Activated CD4-positive, alpha-beta T cell treated with anti-CD3 and anti-CD28 coated beads, Interleukin-2, amount 50 U/mL, for 16 hours (primary cell): ENCODE results near the gene SLC12A8.

Experiments
- DNase-seq: peaks from one replicate; pipeline ENCODE4 v3.0.0-alpha.2; 2020

The SLC12A8 gene

DNA sequence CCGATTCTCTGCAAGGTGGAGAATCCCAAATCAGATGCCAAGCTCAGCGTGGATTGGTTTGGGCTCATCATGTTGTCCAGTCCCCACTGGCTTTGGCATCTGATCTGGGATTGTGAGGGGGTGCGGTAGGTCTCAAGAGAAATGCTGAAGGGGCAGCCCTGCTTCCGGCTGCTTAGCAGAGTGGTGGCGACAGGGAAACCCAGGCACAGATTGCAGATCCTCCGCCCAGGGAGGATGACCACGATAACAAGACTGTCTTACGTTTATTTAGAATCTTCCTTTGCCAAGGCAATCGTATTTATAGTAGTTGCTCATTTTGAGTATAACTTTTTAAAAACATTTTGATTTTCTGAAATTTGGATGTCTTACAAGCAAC lies 61.1 kb downstream of the SLC12A8 start:
- DNase-seq = no peak

DNA sequence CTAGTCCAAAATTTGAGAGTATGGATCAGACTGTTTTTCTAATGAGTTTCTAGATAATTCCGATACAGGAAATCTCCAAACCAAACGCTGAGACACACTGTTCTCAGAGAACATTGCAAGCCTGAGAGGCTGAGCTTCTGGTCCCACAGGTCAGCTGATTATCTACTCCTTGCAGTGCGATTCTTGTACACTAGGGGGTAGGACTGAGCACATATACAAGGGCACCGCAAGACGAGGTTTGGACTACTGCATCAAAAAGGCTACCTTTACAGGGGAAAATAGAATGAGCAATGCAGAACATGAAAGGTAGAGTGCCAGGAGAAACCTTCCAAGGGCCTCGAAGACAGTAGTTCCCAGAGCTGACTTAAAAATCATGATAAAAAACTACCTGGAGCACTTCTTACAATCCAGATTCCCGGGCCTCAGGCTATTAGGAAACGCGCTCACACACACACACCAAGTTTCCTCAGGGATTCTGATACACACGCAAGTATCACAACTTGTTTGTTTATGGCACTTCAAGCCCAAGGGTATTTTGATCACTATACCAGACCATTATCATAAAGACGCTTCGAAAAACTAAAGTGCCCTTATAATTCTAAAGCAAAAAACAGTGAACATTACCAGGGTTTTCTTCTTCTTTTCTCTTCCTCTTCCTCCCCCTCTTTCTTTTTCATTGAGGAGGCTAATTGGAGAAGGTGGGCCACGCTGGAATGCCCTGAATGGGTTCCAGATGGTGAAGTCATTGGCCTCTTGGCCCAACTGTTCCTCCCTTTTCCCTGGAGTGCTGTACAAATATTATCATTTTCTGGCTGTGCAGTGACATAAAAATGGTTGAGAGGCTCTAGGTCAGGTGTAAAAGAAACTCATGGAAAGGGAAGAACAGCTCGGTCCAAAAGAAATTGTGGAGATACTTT lies 61.8 kb downstream of the SLC12A8 start:
- DNase-seq = peak; percentile 76

DNA sequence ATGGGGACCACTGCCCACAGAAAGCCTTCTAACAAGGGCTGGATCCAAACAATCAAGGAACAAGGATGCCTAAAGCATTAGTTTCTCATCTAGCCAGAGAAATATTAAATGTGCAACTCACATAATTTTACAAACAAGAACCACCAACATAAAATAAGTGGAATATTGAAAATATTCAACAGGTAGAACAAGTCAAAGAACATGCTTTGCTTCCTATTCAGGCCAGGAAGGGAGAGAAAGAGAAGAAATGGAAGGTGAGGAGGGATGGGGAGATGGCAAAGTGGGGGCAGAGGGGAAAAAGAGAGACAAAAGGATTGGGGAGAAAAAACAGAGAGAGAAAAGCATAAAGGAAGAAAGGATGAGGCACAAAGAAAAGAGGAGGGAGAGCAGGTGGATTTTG lies 63.1 kb downstream of the SLC12A8 start:
- no peak for DNase-seq

DNA sequence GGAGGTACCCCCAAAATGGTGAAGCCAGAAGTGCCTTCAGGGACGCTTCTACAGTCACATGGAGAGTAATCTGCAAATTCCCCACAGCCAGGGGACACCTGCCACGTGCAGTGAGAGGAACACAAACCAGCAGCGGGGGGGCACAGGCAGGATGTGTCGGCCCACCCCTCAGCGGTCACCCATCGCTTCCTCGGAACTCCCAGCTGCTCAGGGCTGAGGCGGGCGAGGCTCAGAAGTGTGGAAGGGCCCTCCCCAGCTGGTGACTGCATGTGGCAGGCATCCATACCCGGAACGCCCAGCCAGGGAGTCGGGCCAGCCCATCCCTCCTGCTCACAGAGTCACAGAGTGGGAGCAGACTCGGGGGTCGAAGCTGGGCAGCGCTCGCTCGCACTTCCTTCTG lies 63.7 kb downstream of the SLC12A8 start:
- no peak for DNase-seq

DNA sequence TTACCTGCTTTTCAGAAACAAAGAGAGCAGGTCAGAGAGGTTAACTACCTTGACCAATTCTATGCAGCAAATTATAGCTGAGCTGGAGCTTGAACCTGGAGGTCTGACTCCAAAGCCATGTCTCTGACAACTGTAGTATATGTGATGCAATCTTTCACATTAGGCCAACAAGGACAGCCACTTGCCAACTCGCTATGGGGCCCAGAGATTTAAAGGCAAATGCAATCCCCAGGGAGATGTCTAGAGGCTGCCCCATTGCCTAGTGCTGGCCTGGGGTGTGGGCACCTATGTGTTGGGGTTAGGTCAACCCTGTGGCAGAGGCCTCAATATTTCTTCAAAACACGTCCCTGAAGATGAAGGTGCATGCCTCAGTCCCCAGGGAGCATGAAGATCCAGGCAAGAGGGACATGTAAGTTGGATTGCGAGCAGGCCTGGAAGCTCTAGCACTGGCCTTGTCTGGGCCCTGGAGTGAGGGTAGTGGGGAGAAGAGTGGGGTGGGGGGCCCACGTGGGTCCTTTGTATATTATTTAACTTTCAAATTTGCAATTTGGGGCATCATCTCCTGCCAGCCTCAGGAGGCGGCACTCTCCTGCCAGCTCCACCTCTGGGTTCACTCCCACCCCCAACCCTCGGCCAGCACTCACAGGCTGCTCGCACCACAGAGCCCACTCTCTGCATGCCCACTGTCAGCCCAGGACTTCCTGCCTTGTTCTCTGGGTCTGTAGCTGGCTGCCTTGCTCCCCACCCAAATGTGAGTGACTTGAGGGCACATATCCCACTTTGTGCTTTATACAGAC lies 64.3 kb downstream of the SLC12A8 start:
- no peak for DNase-seq

DNA sequence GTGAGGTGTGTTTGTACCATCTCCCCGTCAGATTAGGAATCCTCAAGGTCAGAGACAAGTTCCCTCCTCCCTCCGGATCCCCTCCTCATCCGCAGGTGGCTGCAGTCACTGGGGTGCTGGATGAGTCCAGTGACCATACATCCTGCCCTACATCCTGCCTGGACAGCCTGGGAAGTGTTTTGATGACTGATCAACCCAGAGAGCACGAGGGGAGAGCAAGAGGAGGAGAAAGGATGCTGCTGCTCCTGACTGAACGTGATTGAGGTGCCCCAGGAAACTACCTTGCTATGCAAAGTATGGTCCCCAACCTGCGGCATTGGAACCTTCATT lies 65.1 kb downstream of the SLC12A8 start:
- DNase-seq = no peak

DNA sequence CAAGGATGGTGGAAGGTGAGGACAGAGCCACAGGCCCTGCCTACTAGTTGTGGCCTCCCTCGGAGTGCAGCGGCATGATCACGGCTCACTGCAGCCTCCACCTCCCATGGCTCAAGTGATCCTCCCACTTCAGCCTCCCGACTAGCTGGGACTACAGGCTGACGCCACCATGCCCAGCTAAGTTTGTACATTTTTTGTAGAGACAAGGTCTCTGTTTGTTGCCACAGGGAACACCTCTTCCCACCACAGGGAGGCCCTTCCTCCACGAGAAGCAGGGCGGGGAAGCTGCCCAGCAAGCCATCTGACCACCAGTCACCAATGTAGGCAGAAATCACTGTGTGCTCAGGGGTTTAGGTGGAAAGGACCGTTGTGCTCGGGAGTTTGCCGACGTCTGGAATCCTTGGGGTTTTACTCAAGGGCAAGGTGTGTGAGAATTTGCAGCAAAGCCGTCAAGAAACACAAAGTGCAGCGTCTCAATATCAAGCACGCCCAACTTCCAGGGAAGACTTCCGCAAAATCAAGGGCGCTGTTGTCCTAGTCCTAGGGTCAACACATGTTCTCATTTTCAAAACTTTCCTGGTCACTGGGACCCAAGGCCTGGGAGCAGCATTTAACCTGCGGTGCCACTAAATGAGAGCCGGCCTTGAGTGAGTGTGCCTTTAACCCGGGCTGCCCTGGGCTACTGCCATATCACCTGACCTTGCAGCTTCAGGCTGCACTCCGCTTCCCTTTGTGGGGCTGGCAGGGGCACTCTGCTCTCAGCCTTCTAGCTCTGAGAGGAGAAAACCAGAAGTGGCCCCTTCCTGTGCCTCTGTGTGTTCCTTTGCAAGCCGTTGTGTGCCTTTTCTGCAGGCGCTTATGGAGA lies 65.7 kb downstream of the SLC12A8 start:
- no peak for DNase-seq

DNA sequence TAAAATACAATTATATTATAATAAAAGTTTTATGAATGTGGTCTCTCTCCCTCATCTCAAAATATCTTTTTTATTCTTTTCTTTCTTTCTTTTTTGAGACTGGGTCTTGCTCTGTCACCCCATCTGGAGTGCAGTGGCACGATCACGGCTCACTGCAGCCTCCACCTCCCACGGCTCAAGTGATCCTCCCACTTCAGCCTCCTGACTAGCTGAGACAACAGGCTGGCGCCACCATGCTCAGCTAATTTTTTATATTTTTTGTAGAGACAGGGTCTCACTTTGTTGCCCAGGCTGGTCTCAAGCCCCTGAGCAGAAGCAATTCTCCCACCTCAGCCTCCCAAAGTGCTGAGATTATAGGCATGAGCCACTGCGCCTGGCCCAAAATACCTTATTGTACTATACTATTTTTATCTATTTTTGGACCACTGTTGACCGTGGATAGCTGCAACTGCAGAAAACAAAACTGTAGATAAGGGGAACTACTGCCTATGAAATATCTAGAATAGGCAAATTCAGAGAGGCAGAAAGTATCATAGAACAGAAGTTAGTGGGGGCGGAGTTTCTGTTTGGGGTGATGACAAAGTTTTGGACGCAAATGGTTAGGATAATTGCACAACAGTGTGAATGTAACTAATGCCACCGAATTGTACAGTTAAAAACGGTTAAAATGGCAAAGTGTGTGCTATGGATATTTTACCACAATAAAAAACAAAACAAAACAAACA lies 66.6 kb downstream of the SLC12A8 start:
- DNase-seq = no peak

DNA sequence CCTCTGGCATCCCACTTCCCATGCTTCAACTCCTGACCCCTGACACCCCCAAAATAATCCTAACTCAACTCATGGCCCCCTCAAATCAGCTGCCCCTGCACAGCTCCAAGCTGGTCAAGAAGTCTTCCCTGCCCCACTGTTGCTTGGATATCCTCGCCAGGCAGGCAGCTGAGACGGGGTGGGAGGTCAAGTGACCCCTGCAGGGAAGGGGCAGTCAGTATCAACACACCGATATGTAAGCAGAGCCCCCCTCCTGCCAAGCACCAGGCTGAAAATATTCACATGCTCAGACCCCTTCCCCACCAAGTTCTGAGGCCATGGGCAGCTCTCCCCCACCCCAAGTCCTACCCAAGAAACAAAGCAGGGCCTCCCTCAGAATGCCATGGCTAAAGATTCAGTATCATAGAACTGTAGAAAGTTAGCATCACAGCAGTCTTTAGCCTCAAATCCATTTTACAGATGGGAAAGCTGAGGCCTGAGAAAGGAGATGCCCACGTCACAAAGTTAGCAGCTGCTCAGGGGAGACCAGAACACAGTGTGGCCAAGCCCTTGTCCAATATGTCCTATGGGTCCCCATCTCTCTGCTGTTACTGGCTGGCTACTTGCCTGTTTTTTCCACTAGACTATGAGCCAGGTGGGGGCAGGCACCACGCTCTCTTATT lies 67.8 kb downstream of the SLC12A8 start:
- DNase-seq = no peak

DNA sequence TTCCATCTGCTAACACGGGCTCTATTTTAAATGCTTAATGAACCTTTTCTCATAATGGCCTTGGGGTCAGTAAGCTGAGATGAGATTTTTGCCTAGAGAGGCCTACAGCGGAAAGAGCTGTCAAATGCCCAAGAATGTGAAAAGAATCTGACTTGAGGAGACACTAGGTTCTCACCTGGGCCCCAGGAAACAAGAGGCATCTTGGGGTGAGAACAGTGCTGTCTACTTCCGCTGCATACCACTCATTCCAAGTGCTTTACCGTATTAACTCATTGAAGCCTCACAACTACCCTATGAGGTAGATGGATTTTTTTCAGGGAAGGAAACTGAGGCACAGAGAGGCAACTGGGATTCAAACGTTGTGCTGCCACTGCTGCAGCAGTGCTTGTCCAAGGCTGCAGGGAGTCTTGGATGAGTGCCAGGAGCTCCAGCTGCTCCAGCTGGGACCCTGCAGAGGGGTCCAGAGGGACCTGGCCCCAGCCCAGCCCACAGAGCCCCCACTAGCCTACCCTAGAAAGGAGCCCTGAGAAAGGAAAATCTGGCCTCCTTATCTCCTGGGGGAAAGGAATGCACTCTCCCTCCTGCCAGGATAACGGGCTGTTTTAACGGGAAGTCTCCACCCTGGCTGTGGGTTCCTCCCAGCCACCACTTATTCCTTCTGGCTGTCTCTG lies 68.4 kb downstream of the SLC12A8 start:
- no peak for DNase-seq

DNA sequence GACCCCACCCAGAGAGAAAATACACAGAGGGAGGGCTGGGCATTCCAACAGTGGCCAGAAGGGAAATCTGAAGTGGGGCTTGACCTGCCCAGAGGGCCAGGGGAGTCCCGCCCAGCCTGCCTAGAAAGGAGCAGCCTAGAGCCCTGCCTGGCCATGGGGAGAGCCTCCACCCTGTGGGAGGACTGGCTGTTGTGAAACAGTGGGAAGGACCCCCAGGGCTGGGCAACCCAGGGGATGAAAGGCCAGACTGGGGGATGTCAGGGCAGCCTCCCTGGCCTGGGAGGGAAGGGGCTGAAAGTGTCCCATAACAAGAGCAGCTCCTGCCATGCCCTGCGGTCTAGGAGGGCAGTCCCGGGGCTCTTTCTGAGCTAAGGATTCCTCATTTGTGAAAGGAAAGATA lies 69.0 kb downstream of the SLC12A8 start:
- no peak for DNase-seq

DNA sequence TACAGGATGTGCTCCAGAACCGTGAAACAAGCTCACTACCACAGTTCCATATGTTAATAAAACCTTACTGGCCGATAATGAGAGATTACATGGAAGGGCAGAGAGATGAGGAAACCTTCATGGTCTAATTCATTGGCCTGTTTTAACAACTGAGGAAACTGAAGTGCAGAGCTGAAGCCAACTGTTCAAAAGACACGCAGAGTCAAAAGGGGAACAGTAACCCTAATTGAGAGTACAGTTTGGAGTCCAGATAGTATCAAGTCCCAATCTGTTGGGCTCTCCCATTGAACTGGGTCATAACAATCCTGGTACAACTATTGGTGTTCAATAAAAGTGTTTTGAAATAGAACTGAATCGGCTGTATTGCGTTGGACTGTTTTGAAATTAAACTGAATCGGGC lies 69.6 kb downstream of the SLC12A8 start:
- no peak for DNase-seq

DNA sequence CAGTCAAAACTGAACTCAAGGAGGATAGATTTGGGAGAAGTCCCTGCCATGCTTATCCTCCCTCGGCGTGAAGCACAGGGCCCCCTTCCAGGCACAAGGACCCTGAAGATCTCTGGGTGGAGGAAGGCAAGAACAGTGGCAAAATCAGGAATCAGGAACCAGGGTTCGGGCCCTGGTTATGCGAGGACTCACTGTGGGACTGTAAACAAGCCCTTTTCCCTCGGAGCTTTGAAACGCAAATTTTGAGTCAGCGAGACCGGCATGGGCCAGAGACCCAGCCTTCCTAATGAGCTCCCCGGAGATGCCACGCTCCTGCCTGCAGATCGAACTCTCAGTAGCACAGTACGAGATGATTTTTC lies 70.1 kb downstream of the SLC12A8 start:
- DNase-seq = no peak

DNA sequence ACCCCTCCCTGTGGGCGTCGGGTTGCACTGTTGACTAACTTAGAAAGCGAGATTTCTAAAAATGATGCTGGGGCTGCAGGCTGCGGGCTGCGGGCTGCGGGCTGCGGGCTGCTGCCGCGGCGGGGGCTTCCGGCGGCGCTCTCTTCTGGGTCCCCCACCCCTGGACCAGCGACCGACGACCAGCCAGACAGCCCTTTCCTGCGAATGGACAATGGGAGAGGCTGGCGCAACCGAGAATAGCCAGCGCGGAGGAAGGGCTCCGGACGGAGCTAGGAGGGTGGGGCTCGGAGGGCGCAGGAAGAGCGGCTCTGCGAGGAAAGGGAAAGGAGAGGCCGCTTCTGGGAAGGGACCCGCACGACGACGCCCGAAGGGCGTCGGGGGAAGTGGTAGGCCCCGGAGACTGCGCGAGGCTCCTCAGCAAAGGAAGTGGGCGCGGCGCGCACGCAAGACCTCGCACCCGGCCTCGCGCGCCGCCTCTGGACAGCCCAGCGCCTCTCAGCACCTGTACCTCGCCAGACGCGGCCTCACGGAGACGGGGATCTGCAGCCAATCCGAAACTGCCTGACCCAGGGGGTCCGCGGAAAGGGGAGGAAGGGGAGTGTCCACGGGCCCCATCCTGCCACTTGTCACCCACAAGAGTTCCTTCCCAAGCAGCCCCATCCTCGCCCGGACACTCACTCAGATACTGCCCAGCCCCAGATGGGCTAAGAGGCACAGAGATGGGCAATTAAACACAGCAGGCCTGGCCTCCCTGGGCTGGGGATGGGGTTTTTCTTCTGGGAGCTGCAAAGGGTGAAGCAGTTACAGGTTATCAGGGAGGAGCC lies 70.7 kb downstream of the SLC12A8 start:
- DNase-seq = peak; percentile 83

DNA sequence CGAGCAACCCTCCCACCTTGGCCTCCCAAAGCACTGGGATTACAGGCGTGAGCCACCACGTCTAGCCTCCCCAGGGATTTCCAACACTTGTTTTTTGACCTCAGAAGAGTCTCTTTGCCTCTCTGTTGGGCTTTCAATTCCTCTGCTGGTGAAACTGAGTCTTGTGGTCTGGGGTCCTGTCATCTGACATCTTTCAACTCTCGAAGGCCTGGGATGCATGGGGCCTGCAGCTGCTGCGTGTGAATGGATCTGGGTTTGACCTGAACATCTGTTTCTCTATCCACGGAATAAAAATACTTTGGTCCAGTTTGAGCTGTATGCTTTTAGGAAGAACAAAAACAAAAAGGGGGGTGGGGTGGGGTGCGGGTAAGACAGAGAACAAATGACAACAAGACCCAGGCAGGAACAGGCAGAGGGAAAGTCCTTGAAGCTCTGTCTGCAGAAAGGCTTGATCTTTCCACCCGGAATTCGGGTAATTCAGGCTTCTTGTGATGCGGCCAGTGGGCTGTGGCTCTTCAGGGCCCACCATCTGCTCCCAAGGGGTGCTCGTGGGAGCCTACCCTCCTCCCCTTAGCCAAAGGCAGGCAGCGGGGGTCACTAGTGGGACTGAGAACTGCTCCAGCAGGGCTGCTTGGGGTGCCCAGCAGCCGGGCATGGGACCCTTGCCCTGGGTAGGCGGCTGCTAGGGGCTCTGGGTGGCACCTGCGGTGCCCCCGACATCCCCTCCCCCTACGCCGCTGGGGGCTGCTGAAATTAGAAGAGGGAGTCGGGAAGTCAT lies 71.5 kb downstream of the SLC12A8 start:
- DNase-seq = no peak

DNA sequence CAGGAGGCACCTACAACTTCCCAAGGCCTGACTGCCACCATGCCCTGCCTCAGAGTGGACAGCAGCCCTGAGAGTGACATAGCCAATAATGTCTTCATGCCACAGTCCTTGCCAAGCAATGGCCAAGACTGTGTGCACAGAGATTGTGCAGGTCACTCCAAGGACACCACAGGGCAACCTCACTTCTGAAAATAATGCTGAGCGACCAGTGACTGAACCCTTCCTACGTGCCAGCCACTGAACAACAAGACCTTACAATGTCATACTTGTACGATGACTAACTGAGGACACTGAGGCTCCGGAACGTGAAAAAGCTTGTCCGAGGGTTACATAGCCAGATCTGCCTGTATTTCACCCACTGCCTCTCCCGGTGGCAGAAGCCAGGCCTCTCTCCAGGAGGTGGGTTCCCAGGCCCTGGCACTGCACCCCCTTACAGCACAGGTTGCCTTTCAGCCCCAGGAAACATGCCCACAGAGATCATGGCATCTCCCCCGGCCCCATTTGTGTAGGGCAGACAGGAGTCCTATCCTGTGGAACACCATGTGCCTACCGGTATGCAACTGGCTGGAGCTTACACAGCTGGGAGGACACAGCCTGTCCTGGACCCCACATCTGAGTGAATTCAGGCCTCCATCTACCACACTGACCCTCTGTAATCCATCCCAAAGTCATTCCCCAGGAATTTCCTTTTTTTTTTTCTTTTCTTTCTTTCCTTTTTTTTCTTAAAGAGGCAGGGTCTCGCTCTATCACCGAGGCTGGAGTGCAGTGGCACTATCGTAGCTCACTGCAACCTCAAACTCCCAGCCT lies 72.3 kb downstream of the SLC12A8 start:
- no peak for DNase-seq

DNA sequence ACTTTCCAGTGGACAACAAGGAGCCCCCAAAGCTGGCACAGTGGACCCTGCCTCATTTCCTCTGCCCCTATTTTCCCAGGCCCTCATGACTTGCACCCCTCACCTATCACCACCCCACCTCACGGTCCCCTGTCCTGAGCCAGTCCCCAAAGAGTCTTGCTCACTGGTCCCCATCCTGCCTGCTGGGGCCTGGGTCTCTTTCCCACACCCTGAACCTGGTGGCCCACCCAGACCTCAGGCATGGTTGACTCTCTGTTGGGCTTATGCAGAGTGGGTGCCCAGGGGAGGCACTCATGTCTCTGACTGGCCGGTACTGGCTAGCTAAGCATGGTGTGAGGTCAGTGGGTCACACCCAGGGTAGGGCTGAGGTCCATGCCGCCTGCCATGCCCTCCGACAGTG lies 73.2 kb downstream of the SLC12A8 start:
- no peak for DNase-seq

DNA sequence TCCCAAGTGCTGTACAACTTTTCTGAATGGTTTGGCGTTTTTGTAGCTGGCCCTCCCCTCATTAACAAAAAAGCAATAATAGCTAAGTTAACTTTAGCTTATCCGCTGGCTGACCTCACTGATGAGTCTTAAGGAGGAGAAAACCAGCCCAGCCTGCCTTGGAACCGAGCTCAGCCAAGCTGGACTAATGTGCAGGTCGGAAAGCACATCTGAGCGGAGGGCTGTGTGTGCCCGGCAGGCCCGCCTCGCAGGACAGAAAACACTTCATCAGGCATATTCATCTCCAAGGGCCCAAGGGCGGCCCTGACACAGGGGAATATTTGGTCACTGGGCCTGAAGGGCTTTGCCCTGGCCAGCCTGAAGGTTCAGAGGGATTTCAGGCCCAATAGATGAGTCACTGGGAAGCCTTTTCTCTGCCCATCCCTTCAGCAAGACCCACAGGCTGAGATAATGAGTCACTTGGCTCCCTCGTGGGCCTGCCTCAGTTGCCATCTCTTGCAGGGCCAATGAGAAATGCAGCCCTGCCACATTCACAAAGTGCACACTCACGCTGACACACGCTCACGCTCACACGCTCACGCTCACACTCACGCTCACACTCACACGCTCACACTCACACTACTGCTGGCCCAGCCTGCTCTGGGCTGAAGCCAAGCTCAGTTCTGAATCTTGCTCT lies 75.1 kb downstream of the SLC12A8 start:
- DNase-seq = no peak
